ENCODE results near the gene MBP.

DNA sequence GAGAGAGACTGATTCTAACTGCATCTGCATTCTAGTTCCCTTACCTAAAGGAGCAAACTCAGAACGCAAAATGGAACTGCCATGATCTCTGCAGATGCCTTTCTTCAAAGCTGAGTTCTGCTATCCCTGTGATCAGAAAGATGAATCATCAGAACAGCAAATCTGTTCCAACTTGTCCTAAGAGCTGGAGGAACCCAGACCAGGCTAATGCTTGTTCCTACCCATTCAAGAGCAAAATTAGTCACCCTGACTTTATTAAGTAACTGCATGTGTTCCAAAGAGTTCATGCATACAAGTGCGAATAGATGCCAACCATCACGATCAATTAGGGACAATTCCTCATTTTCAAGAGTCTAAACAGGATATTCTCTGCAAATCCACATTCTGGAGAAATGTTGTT, 46.5 kb downstream of the MBP start:
- TF ChIP-seq TAF1 (IDR thresholded peaks at IDR 0.05; ENCODE audit: low read depth, low read length) (no peak), POLR2AphosphoS5 (IDR thresholded peaks at IDR 0.05; ENCODE audit: low read depth, low read length) (no peak), POU2F2 (IDR thresholded peaks at IDR 0.05; ENCODE audit: low read depth, low read length) (no peak), SPI1 (IDR thresholded peaks at IDR 0.05; ENCODE audit: low read depth, low read length) (no peak), POLR2A (IDR thresholded peaks at IDR 0.05; ENCODE audit: low read depth, low read length) (no peak), PAX5 (IDR thresholded peaks at IDR 0.05; ENCODE audit: insufficient read depth, low read length, severe bottlenecking) (no peak)

Measured in GM12891 (cell line).